Measurements from ENCODE around the gene RGS3.

DNA sequence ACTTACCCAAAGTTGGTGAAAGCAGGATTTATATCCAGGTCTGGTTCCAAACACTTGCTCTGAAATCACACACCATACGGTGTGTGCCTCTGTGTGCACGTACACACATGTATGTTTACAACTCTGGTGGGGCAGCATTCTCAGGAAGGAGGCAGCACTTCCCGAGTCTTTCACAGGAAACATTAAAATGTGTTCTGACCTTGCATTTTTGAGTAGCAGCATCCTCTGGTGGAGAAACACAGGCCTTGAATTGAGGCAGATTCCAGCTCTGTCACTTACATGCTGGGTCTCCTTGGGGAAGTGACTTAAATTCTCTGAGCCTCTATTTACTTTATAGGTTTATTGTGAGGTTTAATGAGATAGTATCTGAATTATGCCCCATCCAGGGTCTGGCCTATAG is 126.4 kb downstream of the RGS3 start:
- TF ChIP-seq ZZZ3 (IDR thresholded peaks at IDR 0.05; ENCODE audit: control insufficient read depth, insufficient read length, low read depth) (no peak), RAD51 (IDR thresholded peaks at IDR 0.05) (no peak), SIX5 (IDR thresholded peaks at IDR 0.05; ENCODE audit: low read depth, low read length, severe bottlenecking) (no peak), CTCF (IDR thresholded peaks at IDR 0.05 in 2 of 3, conservative IDR thresholded peaks at IDR 0.05 in 1 of 3; ENCODE audit: control insufficient read depth in 2 of 3, extremely low read depth in 1 of 3, insufficient read depth in 1 of 3, low read depth in 3 of 3, low read length in 3 of 3) (peak; percentile 47 to 62 (median 50); a peak in 4 of 6 replicates), SMC3 (IDR thresholded peaks at IDR 0.05; ENCODE audit: borderline replicate concordance, low read length) (peak; percentile 74; the same call in 1 of the 2 replicates), MAX (IDR thresholded peaks at IDR 0.05; ENCODE audit: low read depth, low read length) (no peak), SRF (IDR thresholded peaks at IDR 0.05; ENCODE audit: low read depth in 2 of 2, low read length in 2 of 2) (no peak), JUND (IDR thresholded peaks at IDR 0.05; ENCODE audit: low read depth, low read length) (no peak), MXI1 (IDR thresholded peaks at IDR 0.05; ENCODE audit: low read depth, low read length) (no peak), POLR2AphosphoS5 (IDR thresholded peaks at IDR 0.05; ENCODE audit: low read length) (no peak), USF1 (IDR thresholded peaks at IDR 0.05; ENCODE audit: borderline replicate concordance, extremely low read length, insufficient read depth, low read depth, low read length) (no peak), ESRRA (IDR thresholded peaks at IDR 0.05; ENCODE audit: low read length) (no peak)

Measured in GM12878 (cell line).